Panc1 (cell line): ENCODE results near the gene SPPL2C. TPM values are rescaled to one million over a fixed set of nuclear protein-coding genes. Genes with fewer than 3 reads are reported as not detected.

Experiments used
- ATAC-seq: fragments of 200-7000 bp; cut with Tn5 transposase; 2 replicates; pipeline ENCODE4 v1.9.1; 2020; ENCODE audit warnings: mild to moderate bottlenecking, moderate library complexity
- BruUV-seq: library from RNA; stranded (reverse); fragments of 400-500 nt; replicated peaks from 2 replicates; lab custom pipeline; 2021; lab: Mats Ljungman, UMichigan
- CTCF ChIA-PET: fragments of 300-600 bp; sonication (Branson Sonifier 250); formaldehyde crosslinking; loops from one replicate; lab custom pipeline; 2022; ENCODE audit warnings: antibody characterized with exemption; lab: Charles Lee
- POLR2A ChIA-PET: fragments of 300-600 bp; sonication (Branson Sonifier 250); formaldehyde crosslinking; loops from one replicate; lab custom pipeline; 2022; ENCODE audit warnings: antibody characterized with exemption; lab: Charles Lee
- DNase-seq: peaks from one replicate; pipeline ENCODE4 v3.0.0-alpha.2; 2010; ENCODE audit warnings: low read depth, low spot score
- H3K27ac ChIP-seq: 2 replicates; pipeline ENCODE4 v1.5.1; 2011; ENCODE audit warnings: mild to moderate bottlenecking, low read length, inconsistent platforms
- H3K27me3 ChIP-seq: fragments of 200-500 bp; sonication (Bioruptor generic); 2 replicates; pipeline ENCODE4 v1.6.0; 2014; ENCODE audit warnings: low read length, inconsistent platforms; ENCODE audit not compliant: control insufficient read depth, insufficient read depth
- H3K36me3 ChIP-seq: fragments of 200-500 bp; sonication (Bioruptor generic); 2 replicates; pipeline ENCODE4 v1.5.1; 2014; ENCODE audit warnings: inconsistent platforms, mild to moderate bottlenecking, low read length, moderate library complexity; ENCODE audit not compliant: control insufficient read depth, insufficient read depth
- H3K4me1 ChIP-seq: 2 replicates; pipeline ENCODE4 v1.5.1; 2011; ENCODE audit warnings: inconsistent platforms, mild to moderate bottlenecking, low read length, moderate library complexity; ENCODE audit not compliant: control insufficient read depth, insufficient read depth
- H3K4me3 ChIP-seq, 2 experiments: 2 replicates each; pipeline ENCODE4 v1.5.1; 2011 to 2012; ENCODE audit warnings: low read depth in 2 of 2, low read length in 2 of 2, mild to moderate bottlenecking in 2 of 2, inconsistent platforms in 1 of 2, moderate library complexity in 1 of 2
- H3K9me3 ChIP-seq: fragments of 200-500 bp; sonication (Bioruptor generic); 2 replicates; pipeline ENCODE4 v1.5.1; 2014; ENCODE audit warnings: low read depth, mild to moderate bottlenecking, inconsistent platforms, low read length, moderate library complexity; ENCODE audit not compliant: control insufficient read depth, insufficient read depth
- CTCF ChIP-seq: fragments of 450-650 bp; IDR thresholded peaks from 2 replicates; pipeline ENCODE4 v1.5.1; 2017; ENCODE audit warnings: mild to moderate bottlenecking
- POLR2AphosphoS5 ChIP-seq: IDR thresholded peaks from 2 replicates; pipeline ENCODE4 v1.6.1; 2012; ENCODE audit warnings: mild to moderate bottlenecking, low read depth, low read length, moderate library complexity
- REST ChIP-seq, 2 experiments: IDR thresholded peaks; 2 replicates each; pipeline ENCODE4 v1.6.1; 2011 to 2012; ENCODE audit warnings: low read depth in 2 of 2, control low read depth in 1 of 2, low read length in 1 of 2, mild to moderate bottlenecking in 1 of 2, moderate library complexity in 1 of 2; ENCODE audit not compliant: insufficient read depth in 1 of 2
- SIN3A ChIP-seq: IDR thresholded peaks from 2 replicates; pipeline ENCODE4 v1.6.1; 2012; ENCODE audit warnings: low read depth, mild to moderate bottlenecking, low read length, moderate library complexity, borderline replicate concordance; ENCODE audit not compliant: insufficient read depth
- TCF7L2 ChIP-seq: IDR thresholded peaks from 2 replicates; pipeline ENCODE4 v1.6.1; 2011; ENCODE audit warnings: mild to moderate bottlenecking, low read depth, low read length, inconsistent platforms
- in situ Hi-C: cut with HindIII; loops from 2 replicates; pipeline ENCODE4 v1.10.0; 2016; ENCODE audit warnings: low sequenced_read_pairs, low pct_unique_long_range_greater_than_20kb
- intact Hi-C: fragments of 100-400 bp; cut with micrococcal nuclease; formaldehyde crosslinking; loops from one replicate; pipeline ENCODE4 v1.10.0; 2022; ENCODE audit not compliant: unreplicated experiment
- total RNA-seq: library from RNA; stranded (reverse); gene quantifications from one replicate; pipeline ENCODE4 v1.2.1, GENCODE V29; 2021; ENCODE audit not compliant: unreplicated experiment

SPPL2C gene
- total RNA-seq, 1 experiment from 2014 or later: not detected

DNA sequence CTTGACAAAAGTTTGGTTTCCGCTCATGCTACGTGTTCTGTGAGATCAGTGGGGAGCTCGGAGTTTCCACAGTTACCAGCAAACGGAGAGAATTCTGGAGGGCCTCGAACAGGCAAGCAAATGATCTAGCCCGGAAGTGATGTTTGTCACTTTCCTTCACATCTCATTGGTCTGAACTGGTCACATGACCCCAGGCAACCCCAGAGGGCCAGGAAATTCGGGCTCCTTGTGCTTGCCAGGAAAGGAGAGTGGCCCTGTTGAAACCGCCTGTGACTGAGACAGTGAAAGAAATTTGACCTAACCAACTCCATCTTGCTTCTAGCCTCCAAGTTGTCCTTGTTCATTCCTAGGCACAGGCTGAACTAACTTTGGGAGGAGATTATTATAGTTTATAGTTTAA, 23.0 kb downstream of the SPPL2C start:
- in situ Hi-C loops (no loop called here), intact Hi-C loops (no loop called here)
- Histone ChIP-seq H3K27ac (no peak overlapping the region), H3K4me1 (no peaks in the 10 kb centered on the region), H3K9me3 (no peaks in the 10 kb centered on the region), H3K4me3 (no peak overlapping the region), H3K27me3 (peaks cover 1% of the 10 kb centered on the region), H3K36me3 (no peaks in the 10 kb centered on the region)
- TF ChIP-seq REST (IDR thresholded peaks at IDR 0.05; ENCODE audit: insufficient read depth in 1 of 2, low read depth in 2 of 2, low read length in 1 of 2): no peak
- TF ChIP-seq POLR2AphosphoS5: no peak
- no peak for TF ChIP-seq TCF7L2
- no peak for TF ChIP-seq CTCF
- TF ChIP-seq SIN3A: no peak
- ATAC-seq (no peak), DNase-seq (no peak)
- no TSS peak for BruUV-seq
- ChIA-PET POLR2A (no interaction called here), CTCF (no interaction called here)

DNA sequence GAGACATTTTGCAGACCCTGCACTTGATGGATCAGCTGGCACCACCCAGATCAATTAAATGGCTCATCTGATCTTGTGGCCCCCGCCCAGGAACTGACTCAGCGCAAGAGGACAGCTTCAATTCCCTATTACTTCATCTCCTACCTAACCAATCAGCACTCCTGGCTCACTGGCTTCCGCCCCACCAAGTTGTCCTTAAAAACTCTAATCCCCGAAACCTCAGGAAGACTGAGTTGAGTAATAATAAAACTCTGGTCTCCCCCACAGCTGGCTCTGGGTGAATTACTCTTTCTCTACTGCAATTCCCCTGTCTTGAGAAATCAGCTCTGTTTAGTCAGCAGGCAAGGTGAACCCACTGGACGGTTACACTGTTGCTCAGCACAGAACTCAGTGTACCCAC, 23.6 kb downstream of the SPPL2C start:
- in situ Hi-C loops (no loop called here), intact Hi-C loops (no loop called here)
- H3K27ac ChIP-seq: no peak overlapping the region
- ATAC-seq (no peak), DNase-seq (no peak)
- H3K4me1 ChIP-seq: no peaks in the 10 kb centered on the region
- no peaks in the 10 kb centered on the region for H3K9me3 ChIP-seq
- H3K36me3 ChIP-seq: no peaks in the 10 kb centered on the region
- TF ChIP-seq POLR2AphosphoS5 (no peak), CTCF (no peak), SIN3A (no peak), REST (IDR thresholded peaks at IDR 0.05; ENCODE audit: insufficient read depth in 1 of 2, low read depth in 2 of 2, low read length in 1 of 2) (no peak), TCF7L2 (no peak)
- ChIA-PET POLR2A (no interaction called here), CTCF (no interaction called here)
- BruUV-seq: no TSS peak
- no peak overlapping the region for H3K4me3 ChIP-seq
- H3K27me3 ChIP-seq: no peaks in the 10 kb centered on the region; the same call in 1 of the 2 replicates
